ENCODE measurements around the gene AMOT.

Gene AMOT

DNA sequence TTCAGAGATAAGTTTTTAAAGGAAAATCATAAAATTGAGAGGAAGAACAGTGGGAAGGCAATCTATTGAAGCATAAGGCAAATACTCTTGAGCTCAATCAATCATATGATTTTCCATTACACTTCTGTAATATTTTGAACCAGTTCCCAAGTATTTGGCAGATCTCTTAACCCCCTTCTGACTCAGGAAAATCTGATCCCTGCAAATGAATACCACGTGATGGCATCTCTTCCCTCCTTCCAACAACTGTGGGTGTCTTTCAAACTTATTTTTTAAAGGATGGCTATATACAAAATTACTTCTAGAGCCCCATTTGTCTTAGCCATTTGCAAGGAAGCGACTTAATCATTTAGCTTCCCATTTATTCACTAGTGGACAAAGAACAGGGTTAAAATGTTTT lies 41.9 kb downstream of the AMOT start:
- no peak overlapping the region for H3K4me3 ChIP-seq (ENCODE audit: control insufficient read depth, low read depth, low read length)
- no peak for DNase-seq (ENCODE audit: low read depth)
- TF ChIP-seq, protein P1, sequence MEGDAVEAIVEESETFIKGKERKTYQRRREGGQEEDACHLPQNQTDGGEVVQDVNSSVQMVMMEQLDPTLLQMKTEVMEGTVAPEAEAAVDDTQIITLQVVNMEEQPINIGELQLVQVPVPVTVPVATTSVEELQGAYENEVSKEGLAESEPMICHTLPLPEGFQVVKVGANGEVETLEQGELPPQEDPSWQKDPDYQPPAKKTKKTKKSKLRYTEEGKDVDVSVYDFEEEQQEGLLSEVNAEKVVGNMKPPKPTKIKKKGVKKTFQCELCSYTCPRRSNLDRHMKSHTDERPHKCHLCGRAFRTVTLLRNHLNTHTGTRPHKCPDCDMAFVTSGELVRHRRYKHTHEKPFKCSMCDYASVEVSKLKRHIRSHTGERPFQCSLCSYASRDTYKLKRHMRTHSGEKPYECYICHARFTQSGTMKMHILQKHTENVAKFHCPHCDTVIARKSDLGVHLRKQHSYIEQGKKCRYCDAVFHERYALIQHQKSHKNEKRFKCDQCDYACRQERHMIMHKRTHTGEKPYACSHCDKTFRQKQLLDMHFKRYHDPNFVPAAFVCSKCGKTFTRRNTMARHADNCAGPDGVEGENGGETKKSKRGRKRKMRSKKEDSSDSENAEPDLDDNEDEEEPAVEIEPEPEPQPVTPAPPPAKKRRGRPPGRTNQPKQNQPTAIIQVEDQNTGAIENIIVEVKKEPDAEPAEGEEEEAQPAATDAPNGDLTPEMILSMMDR (conservative IDR thresholded peaks at IDR 0.05; ENCODE audit: control insufficient read depth, insufficient read depth, low read depth, low read length) = no peak

DNA sequence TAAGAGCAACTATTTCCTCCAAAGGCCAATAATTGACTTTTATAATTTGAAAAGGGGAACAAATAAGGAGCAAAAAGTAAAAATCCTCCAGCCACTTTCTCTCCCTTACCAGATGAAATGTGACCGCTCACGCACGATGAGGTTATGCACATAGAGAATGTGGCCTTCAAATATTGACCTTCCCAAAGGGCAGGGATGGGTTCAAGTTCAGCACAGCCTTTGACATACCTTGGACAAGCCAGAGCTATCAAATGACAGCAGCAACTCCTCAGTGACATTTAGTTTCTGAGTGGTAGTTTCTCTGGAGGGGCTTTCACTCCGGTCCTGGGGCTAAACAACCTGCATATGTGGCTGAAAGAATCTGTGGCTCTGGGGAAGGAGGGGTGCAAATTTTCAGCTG lies 50.7 kb downstream of the AMOT start:
- no peak for DNase-seq (ENCODE audit: low read depth)
- no peak overlapping the region for H3K4me3 ChIP-seq (ENCODE audit: control insufficient read depth, low read depth, low read length)
- TF ChIP-seq, protein P1 (conservative IDR thresholded peaks at IDR 0.05; ENCODE audit: control insufficient read depth, insufficient read depth, low read depth, low read length) = no peak

DNA sequence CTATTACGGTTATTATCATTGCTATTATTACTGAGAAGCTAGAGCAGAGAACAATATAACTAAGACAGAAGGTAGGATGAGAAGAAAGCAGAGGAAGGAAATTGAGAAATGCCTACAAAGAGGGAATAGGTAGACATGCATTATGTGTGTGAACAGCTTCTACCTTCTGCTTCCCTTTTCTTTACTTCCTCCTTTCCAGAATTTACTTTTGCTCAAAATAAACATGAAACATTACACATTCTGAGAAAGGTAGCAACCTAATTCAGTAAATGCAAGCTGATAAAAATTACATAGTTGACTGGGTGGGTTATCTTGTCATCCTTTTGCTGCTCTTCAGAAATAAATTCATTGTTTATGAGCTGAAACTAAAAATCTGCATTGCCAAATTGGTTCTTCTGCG lies 54.6 kb downstream of the AMOT start:
- TF ChIP-seq, protein P1 (conservative IDR thresholded peaks at IDR 0.05; ENCODE audit: control insufficient read depth, insufficient read depth, low read depth, low read length) = no peak

DNA sequence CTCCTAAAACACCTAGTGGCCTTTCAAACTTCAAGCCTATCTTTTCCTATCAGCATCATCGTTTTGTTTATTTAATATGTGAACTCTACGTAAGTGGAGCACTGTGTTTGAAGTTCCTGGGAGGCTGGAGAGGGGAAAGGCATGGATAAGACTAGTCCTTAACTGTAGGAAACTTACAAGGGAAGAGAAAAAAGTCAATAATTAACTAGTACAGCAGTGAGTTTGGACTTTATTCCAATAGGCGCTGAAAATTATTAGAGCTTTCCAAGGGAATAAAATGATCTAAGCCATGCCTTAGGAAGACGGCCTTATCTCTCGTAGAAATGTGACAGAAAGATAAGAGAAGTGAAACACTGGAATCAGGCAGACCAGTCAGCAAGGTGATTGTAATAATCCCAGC lies 55.3 kb downstream of the AMOT start:
- no peak for DNase-seq (ENCODE audit: low read depth)
- H3K4me3 ChIP-seq (ENCODE audit: control insufficient read depth, low read depth, low read length) = no peak overlapping the region
- TF ChIP-seq, protein P1 (conservative IDR thresholded peaks at IDR 0.05; ENCODE audit: control insufficient read depth, insufficient read depth, low read depth, low read length) = no peak

More for the DNA sequence above, 54.6 kb downstream of the AMOT start:
- H3K4me3 ChIP-seq (ENCODE audit: control insufficient read depth, low read depth, low read length) = no peak overlapping the region
- no peak for DNase-seq (ENCODE audit: low read depth)

DNA sequence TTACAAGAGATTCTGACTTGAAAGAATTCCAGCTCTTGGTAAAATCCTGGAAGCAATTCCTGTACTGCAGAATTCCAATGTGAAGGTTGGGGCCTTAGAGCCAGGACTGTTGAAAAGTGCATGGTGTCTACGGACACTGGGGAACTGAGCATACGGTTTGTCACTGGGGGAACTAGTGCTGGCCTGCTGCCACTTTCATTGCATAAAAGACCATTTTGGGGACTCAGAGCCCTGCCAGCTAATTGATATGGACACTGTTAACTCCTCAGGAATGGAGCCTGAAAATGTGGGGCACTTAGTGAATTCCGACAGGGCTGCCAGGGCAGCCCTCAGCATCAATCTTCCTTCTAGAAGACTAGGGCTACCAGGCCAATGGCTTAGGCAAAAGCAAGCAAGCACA lies 55.9 kb downstream of the AMOT start:
- H3K4me3 ChIP-seq (ENCODE audit: control insufficient read depth, low read depth, low read length) = no peak overlapping the region
- DNase-seq (ENCODE audit: low read depth) = no peak
- TF ChIP-seq, protein P1 (conservative IDR thresholded peaks at IDR 0.05; ENCODE audit: control insufficient read depth, insufficient read depth, low read depth, low read length) = no peak

DNA sequence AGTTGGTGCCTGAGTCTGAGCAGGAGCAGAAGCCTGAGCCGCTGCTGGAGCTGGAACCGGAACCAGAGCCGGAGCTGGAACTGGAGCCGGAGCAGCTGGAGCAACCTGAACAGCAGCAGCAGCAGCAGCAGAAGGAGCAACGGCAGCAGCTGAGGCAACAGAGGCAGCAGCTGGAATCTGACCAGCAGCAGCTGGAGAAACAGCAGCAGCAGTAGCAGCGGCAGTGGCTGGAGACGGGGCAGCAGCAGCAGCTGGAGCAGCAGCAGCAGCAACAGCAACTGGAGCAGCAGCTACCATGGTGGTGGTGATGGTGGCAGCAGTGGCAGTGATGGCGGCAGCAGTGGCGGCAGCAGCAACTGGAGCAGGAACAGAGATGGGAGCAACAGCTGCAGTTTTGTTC lies 61.5 kb downstream of the AMOT start:
- DNase-seq (ENCODE audit: low read depth) = no peak
- TF ChIP-seq, protein P1 (conservative IDR thresholded peaks at IDR 0.05; ENCODE audit: control insufficient read depth, insufficient read depth, low read depth, low read length) = no peak
- H3K4me3 ChIP-seq (ENCODE audit: control insufficient read depth, low read depth, low read length) = no peak overlapping the region

DNA sequence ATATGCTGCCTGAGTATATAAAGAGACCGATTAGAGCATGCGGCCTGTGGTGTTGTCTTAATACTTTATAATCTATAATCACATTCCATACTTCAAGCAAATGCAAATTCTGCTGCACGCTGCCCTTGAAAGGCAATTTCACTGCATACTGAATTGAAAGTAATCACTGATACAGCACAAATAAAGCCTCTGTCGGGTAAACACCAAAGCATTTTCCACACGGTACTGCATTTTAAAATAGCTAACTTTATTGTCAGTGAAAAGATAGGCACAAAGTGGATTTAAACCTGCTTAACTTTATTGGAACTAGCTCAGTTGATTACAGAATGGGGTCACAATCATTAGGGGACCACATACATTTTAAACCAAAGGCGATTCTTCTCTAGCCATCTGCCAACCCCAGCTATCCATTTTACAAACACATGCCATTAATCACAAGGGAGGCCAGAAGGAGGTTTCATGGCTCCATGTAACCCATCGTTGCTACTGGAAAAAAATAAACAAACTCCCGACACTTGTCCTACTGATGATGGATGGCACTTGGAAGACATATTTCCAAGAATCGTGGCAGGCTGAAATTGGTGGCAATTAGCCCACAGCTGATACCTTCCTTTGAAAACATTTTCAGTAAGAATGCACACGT lies 65.9 kb downstream of the AMOT start:
- TF ChIP-seq, protein P1 (conservative IDR thresholded peaks at IDR 0.05; ENCODE audit: control insufficient read depth, insufficient read depth, low read depth, low read length) = no peak
- no peak overlapping the region for H3K4me3 ChIP-seq (ENCODE audit: control insufficient read depth, low read depth, low read length)
- no peak for DNase-seq (ENCODE audit: low read depth)
